SH-SY5Y (cell line): Measurements from ENCODE around the gene ASB8.

ENCODE experiments used
- GATA2 ChIP-seq: IDR thresholded peaks from 2 replicates; pipeline ENCODE4 v1.6.1; 2011; ENCODE audit warnings: mild to moderate bottlenecking, low read depth, low read length
- GATA3 ChIP-seq: IDR thresholded peaks from 2 replicates; pipeline ENCODE4 v1.6.1; 2011; ENCODE audit warnings: low read depth, mild to moderate bottlenecking, low read length, moderate library complexity

GRCh38 chr12:48184549-48184922 is 27.2 kb upstream of the ASB8 start:
- TF ChIP-seq GATA2 = no peak
- TF ChIP-seq GATA3 = no peak
